Measurements from ENCODE around the gene PCBD1. TPM values are rescaled to one million over a fixed set of nuclear protein-coding genes. Genes with fewer than 3 reads are reported as not detected.

Gene PCBD1
- total RNA-seq, 1 experiment from 2014 or later = 52.4 TPM

- Mint-ChIP-seq H3K4me3 (ENCODE audit: unreplicated experiment) (no peak overlapping the region), H3K36me3 (ENCODE audit: insufficient read depth, unreplicated experiment) (no peaks in the 10 kb centered on the region), H3K9me3 (ENCODE audit: unreplicated experiment) (no peaks in the 10 kb centered on the region), H3K27ac (ENCODE audit: low read depth, unreplicated experiment) (no peak overlapping the region), H3K4me1 (ENCODE audit: insufficient read depth, unreplicated experiment) (no peaks in the 10 kb centered on the region), H3K27me3 (ENCODE audit: insufficient read depth, unreplicated experiment) (peaks cover 84% of the 10 kb centered on the region)
- ChIA-PET CTCF (interaction anchor here (0.5 to 1.0 kb wide), 2 partner anchors 10 to 386 kb away, joined by 3 read pairs; no protein-coding TSS in a partner anchor), POLR2A (no interaction called here)
- intact Hi-C loops (cut with micrococcal nuclease) = no loop called here
- TF ChIP-seq, protein P1, sequence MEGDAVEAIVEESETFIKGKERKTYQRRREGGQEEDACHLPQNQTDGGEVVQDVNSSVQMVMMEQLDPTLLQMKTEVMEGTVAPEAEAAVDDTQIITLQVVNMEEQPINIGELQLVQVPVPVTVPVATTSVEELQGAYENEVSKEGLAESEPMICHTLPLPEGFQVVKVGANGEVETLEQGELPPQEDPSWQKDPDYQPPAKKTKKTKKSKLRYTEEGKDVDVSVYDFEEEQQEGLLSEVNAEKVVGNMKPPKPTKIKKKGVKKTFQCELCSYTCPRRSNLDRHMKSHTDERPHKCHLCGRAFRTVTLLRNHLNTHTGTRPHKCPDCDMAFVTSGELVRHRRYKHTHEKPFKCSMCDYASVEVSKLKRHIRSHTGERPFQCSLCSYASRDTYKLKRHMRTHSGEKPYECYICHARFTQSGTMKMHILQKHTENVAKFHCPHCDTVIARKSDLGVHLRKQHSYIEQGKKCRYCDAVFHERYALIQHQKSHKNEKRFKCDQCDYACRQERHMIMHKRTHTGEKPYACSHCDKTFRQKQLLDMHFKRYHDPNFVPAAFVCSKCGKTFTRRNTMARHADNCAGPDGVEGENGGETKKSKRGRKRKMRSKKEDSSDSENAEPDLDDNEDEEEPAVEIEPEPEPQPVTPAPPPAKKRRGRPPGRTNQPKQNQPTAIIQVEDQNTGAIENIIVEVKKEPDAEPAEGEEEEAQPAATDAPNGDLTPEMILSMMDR (IDR thresholded peaks at IDR 0.05; ENCODE audit: unreplicated experiment) = no peak
- DNase-seq (ENCODE audit: unreplicated experiment) = no peak
- BruUV-seq (replicated peaks) = no TSS peak
Measured at GRCh38 chr10:70915806-70916205, 27.4 kb upstream of the PCBD1 start.

GRCh38 chr10:70915206-70915605 lies 26.8 kb upstream of the PCBD1 start:
- Mint-ChIP-seq H3K4me3 (ENCODE audit: unreplicated experiment) (no peak overlapping the region), H3K9me3 (ENCODE audit: unreplicated experiment) (no peaks in the 10 kb centered on the region), H3K36me3 (ENCODE audit: insufficient read depth, unreplicated experiment) (no peaks in the 10 kb centered on the region), H3K27me3 (ENCODE audit: insufficient read depth, unreplicated experiment) (peaks cover 84% of the 10 kb centered on the region), H3K4me1 (ENCODE audit: insufficient read depth, unreplicated experiment) (no peaks in the 10 kb centered on the region), H3K27ac (ENCODE audit: low read depth, unreplicated experiment) (no peak overlapping the region)
- DNase-seq (ENCODE audit: unreplicated experiment) = no peak
- intact Hi-C loops (cut with micrococcal nuclease) = no loop called here
- ChIA-PET CTCF (interaction anchor here (0.5 to 1.0 kb wide), 2 partner anchors 10 to 386 kb away, joined by 3 read pairs; no protein-coding TSS in a partner anchor), POLR2A (no interaction called here)
- TF ChIP-seq, protein P1 (IDR thresholded peaks at IDR 0.05; ENCODE audit: unreplicated experiment) = no peak
- BruUV-seq (replicated peaks) = no TSS peak

DNA sequence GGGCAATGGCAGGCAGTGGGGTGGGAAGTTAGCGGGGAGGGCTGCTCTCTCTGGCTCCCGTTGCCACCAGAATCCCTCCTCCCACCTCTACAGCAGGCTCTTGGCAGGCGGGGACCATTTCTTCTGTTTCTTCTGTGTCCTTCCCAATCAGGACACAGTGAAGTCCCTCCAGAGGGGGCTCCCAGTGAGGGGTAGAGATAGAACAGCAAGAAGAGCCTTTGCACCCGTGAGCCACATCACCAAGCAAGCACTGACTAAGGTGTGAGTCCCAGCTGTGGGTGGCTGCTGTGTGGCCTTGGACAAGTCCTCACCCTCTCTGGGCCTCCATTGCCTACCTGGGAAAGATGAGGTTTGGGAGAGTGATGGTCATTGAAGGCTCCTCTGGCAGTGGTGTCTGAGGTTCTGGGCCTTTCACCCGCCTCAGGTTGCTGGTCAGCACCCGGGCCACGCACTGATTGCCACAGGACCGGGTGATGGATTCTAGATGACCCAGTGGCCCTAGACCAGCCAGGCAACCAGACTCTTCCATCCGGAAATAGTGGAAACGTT lies 26.0 kb upstream of the PCBD1 start:
- POLR2A ChIA-PET = no interaction called here
- no peaks in the 10 kb centered on the region for H3K36me3 Mint-ChIP-seq (ENCODE audit: insufficient read depth, unreplicated experiment)
- CTCF ChIA-PET = interaction anchor here (0.8 to 1.3 kb wide), 2 partner anchors 11 to 354 kb away, joined by 3 to 6 read pairs; no protein-coding TSS in a partner anchor
- peaks cover 84% of the 10 kb centered on the region for H3K27me3 Mint-ChIP-seq (ENCODE audit: insufficient read depth, unreplicated experiment)
- TF ChIP-seq, protein P1 (IDR thresholded peaks at IDR 0.05; ENCODE audit: unreplicated experiment) = no peak
- H3K4me3 Mint-ChIP-seq (ENCODE audit: unreplicated experiment) = no peak overlapping the region
- DNase-seq (ENCODE audit: unreplicated experiment) = no peak
- H3K9me3 Mint-ChIP-seq (ENCODE audit: unreplicated experiment) = no peaks in the 10 kb centered on the region
- no TSS peak for BruUV-seq (replicated peaks)
- no peaks in the 10 kb centered on the region for H3K4me1 Mint-ChIP-seq (ENCODE audit: insufficient read depth, unreplicated experiment)
- intact Hi-C loops (cut with micrococcal nuclease) = no loop called here
- no peak overlapping the region for H3K27ac Mint-ChIP-seq (ENCODE audit: low read depth, unreplicated experiment)

DNA sequence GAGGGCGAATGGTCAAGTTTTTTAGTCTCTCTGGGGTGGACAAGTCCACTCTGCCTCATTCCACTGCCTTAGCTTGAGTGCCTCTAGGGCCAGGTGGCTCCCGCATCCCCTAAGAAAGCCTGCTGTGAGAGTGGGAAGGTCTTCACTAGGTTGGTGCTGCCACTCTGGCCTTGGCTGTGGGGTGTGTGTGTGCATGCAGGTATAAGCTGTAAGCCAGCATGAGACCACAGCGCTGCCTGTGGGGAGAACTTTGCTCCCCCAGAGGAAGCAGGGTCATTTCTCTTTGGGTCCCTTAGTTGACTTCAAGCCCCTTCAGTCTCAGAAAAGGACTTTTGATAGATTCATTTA lies 25.5 kb upstream of the PCBD1 start:
- Mint-ChIP-seq H3K36me3 (ENCODE audit: insufficient read depth, unreplicated experiment) (no peaks in the 10 kb centered on the region), H3K9me3 (ENCODE audit: unreplicated experiment) (no peaks in the 10 kb centered on the region), H3K4me1 (ENCODE audit: insufficient read depth, unreplicated experiment) (no peaks in the 10 kb centered on the region), H3K27ac (ENCODE audit: low read depth, unreplicated experiment) (no peak overlapping the region), H3K4me3 (ENCODE audit: unreplicated experiment) (no peak overlapping the region), H3K27me3 (ENCODE audit: insufficient read depth, unreplicated experiment) (peaks cover 84% of the 10 kb centered on the region)
- POLR2A ChIA-PET = no interaction called here
- TF ChIP-seq, protein P1 (IDR thresholded peaks at IDR 0.05; ENCODE audit: unreplicated experiment) = no peak
- intact Hi-C loops (cut with micrococcal nuclease) = no loop called here
- CTCF ChIA-PET = interaction anchor here (0.8 to 1.3 kb wide), 3 partner anchors 9 to 354 kb away, joined by 3 to 6 read pairs (median 3); no protein-coding TSS in a partner anchor
- BruUV-seq (replicated peaks) = no TSS peak
- no peak for DNase-seq (ENCODE audit: unreplicated experiment)

All from MCF 10A (cell line).